IMR-90 (cell line): ENCODE measurements around the gene CBFA2T3. TPM values are rescaled to one million over a fixed set of nuclear protein-coding genes. Genes with fewer than 3 reads are reported as not detected.

Experiments used
- ATAC-seq: fragments of 200-7000 bp; cut with Tn5 transposase; 2 replicates; pipeline ENCODE4 v1.9.1; 2020; ENCODE audit warnings: low read depth, mild to moderate bottlenecking, moderate library complexity
- BruUV-seq: library from RNA; stranded (reverse); fragments of 400-500 nt; replicated peaks from 2 replicates; lab custom pipeline; 2021; lab: Mats Ljungman, UMichigan
- CTCF ChIA-PET: fragments of 300-600 bp; formaldehyde crosslinking; extraction: SDS; loops from one replicate; lab custom pipeline; 2021; ENCODE audit warnings: antibody characterized with exemption; lab: Yijun Ruan, JAX
- POLR2A ChIA-PET: fragments of 300-600 bp; sonication (Branson Sonifier 250); formaldehyde crosslinking; loops from one replicate; lab custom pipeline; 2022; ENCODE audit warnings: antibody characterized with exemption; ENCODE audit not compliant: unreplicated experiment; lab: Charles Lee
- DNase-seq: peaks from one replicate; pipeline ENCODE4 v3.0.0; 2013
- H2AFZ ChIP-seq: replicated peaks from 2 replicates; pipeline ENCODE3; 2013; ENCODE audit warnings: low read length, mild to moderate bottlenecking; ENCODE audit not compliant: poor library complexity
- H2AK5ac ChIP-seq: 2 replicates; pipeline ENCODE4 v1.6.1; 2013; ENCODE audit warnings: low read depth, low read length, inconsistent platforms
- H2AK9ac ChIP-seq: replicated peaks from 2 replicates; pipeline ENCODE3; 2013; ENCODE audit warnings: mild to moderate bottlenecking, low read depth, low read length, moderate library complexity; ENCODE audit not compliant: poor library complexity
- H2BK120ac ChIP-seq: 2 replicates; pipeline ENCODE4 v1.6.1; 2013; ENCODE audit warnings: low read depth, low read length, inconsistent platforms
- H2BK15ac ChIP-seq: 3 replicates; pipeline ENCODE4 v1.6.1; 2013; ENCODE audit warnings: low read depth, low read length, inconsistent platforms
- H2BK20ac ChIP-seq: 2 replicates; pipeline ENCODE4 v1.6.1; 2013; ENCODE audit warnings: low read depth, mild to moderate bottlenecking, inconsistent platforms, low read length, moderate library complexity
- H2BK5ac ChIP-seq: 2 replicates; pipeline ENCODE4 v1.6.1; 2013; ENCODE audit warnings: mild to moderate bottlenecking, low read depth, low read length, inconsistent platforms; ENCODE audit not compliant: poor library complexity, severe bottlenecking
- H3K14ac ChIP-seq: replicated peaks from 2 replicates; pipeline ENCODE4 v1.6.1; 2013; ENCODE audit warnings: low read depth, low read length, inconsistent platforms
- H3K18ac ChIP-seq: 2 replicates; pipeline ENCODE4 v1.6.1; 2013; ENCODE audit warnings: low read depth, low read length, control low read depth
- H3K23ac ChIP-seq: 2 replicates; pipeline ENCODE4 v1.6.1; 2013; ENCODE audit warnings: low read depth, low read length, inconsistent platforms
- H3K27ac ChIP-seq: 2 replicates; pipeline ENCODE4 v1.5.1; 2013; ENCODE audit warnings: mild to moderate bottlenecking, control low read depth, low read length; ENCODE audit not compliant: insufficient read depth
- H3K27me3 ChIP-seq: 2 replicates; pipeline ENCODE4 v1.6.1; 2013; ENCODE audit warnings: low read length; ENCODE audit not compliant: control insufficient read depth, insufficient read depth
- H3K36me3 ChIP-seq: 2 replicates; pipeline ENCODE4 v1.6.1; 2013; ENCODE audit warnings: low read length, mixed read lengths; ENCODE audit not compliant: control insufficient read depth, insufficient read depth
- H3K4ac ChIP-seq: 2 replicates; pipeline ENCODE4 v1.6.1; 2013; ENCODE audit warnings: low read depth, low read length, inconsistent platforms
- H3K4me1 ChIP-seq: 2 replicates; pipeline ENCODE4 v1.6.1; 2013; ENCODE audit warnings: low read length, mixed read lengths; ENCODE audit not compliant: control insufficient read depth, insufficient read depth
- H3K4me2 ChIP-seq: 2 replicates; pipeline ENCODE4 v1.6.1; 2013; ENCODE audit warnings: low read depth, mild to moderate bottlenecking, control low read depth, low read length, moderate library complexity
- H3K4me3 ChIP-seq: 2 replicates; pipeline ENCODE4 v1.5.1; 2013; ENCODE audit warnings: low read depth, mild to moderate bottlenecking, control low read depth, low read length, moderate library complexity; ENCODE audit not compliant: insufficient read depth
- H3K56ac ChIP-seq: 2 replicates; pipeline ENCODE4 v1.6.1; 2013; ENCODE audit warnings: low read length, inconsistent platforms; ENCODE audit not compliant: insufficient read depth; ENCODE audit errors: extremely low read depth
- H3K79me1 ChIP-seq, 2 experiments: 2 replicates each; pipeline ENCODE4 v1.6.1; 2013; ENCODE audit warnings: low read length in 2 of 2, inconsistent platforms in 1 of 2, low read depth in 1 of 2
- H3K9ac ChIP-seq: 2 replicates; pipeline ENCODE4 v1.6.1; 2013; ENCODE audit warnings: low read depth, low read length, control low read depth
- H3K9me1 ChIP-seq: 2 replicates; pipeline ENCODE4 v1.6.1; 2013; ENCODE audit warnings: low read length, inconsistent platforms; ENCODE audit not compliant: insufficient read depth
- H3K9me3 ChIP-seq: 2 replicates; pipeline ENCODE4 v1.6.1; 2013; ENCODE audit warnings: low read length; ENCODE audit not compliant: control insufficient read depth, insufficient read depth
- H4K20me1 ChIP-seq: 2 replicates; pipeline ENCODE4 v1.6.1; 2013; ENCODE audit warnings: low read length, inconsistent platforms; ENCODE audit not compliant: insufficient read depth
- H4K5ac ChIP-seq: 2 replicates; pipeline ENCODE4 v1.6.1; 2013; ENCODE audit warnings: mild to moderate bottlenecking, low read depth, low read length, control low read depth
- H4K8ac ChIP-seq, 2 experiments: 2 replicates each; pipeline ENCODE4 v1.6.1; 2013; ENCODE audit warnings: low read depth in 2 of 2, low read length in 2 of 2, control low read depth in 1 of 2, inconsistent platforms in 1 of 2
- H4K91ac ChIP-seq: 2 replicates; pipeline ENCODE4 v1.6.1; 2013; ENCODE audit warnings: low read depth, low read length, inconsistent platforms; ENCODE audit not compliant: insufficient read depth
- BHLHE40 ChIP-seq: fragments of 150-350 bp; IDR thresholded peaks from 2 replicates; pipeline ENCODE4 v1.6.1; 2016; ENCODE audit warnings: mild to moderate bottlenecking, low read depth, low read length
- CEBPB ChIP-seq: IDR thresholded peaks from 2 replicates; pipeline ENCODE4 v1.6.1; 2012; ENCODE audit warnings: low read depth, low read length, improper control_type of control experiment
- CHD1 ChIP-seq: IDR thresholded peaks from 2 replicates; pipeline ENCODE4 v1.6.1; 2012; ENCODE audit warnings: low read depth, low read length, improper control_type of control experiment
- CTCF ChIP-seq: conservative IDR thresholded peaks from 2 replicates; pipeline ENCODE4 v1.5.1; 2012; ENCODE audit warnings: mild to moderate bottlenecking, low read depth, low read length, improper control_type of control experiment
- ELK1 ChIP-seq: fragments of 150-350 bp; IDR thresholded peaks from 2 replicates; pipeline ENCODE4 v1.6.1; 2016; ENCODE audit warnings: low read depth, mild to moderate bottlenecking, low read length, moderate library complexity, borderline replicate concordance
- FOS ChIP-seq: fragments of 150-350 bp; IDR thresholded peaks from 2 replicates; pipeline ENCODE4 v1.6.1; 2016; ENCODE audit warnings: low read depth, low read length
- MAFK ChIP-seq: IDR thresholded peaks from 2 replicates; pipeline ENCODE4 v1.6.1; 2012; ENCODE audit warnings: low read depth, low read length, improper control_type of control experiment
- MAZ ChIP-seq: IDR thresholded peaks from 2 replicates; pipeline ENCODE4 v1.6.1; 2012; ENCODE audit warnings: low read depth, mild to moderate bottlenecking, low read length, improper control_type of control experiment, moderate library complexity, borderline replicate concordance
- MXI1 ChIP-seq: IDR thresholded peaks from 2 replicates; pipeline ENCODE4 v1.6.1; 2012; ENCODE audit warnings: low read depth, mild to moderate bottlenecking, low read length, moderate library complexity, borderline replicate concordance
- NFE2L2 ChIP-seq: fragments of 150-350 bp; IDR thresholded peaks from 2 replicates; pipeline ENCODE4 v1.6.1; 2016; ENCODE audit warnings: low read depth, mild to moderate bottlenecking, low read length
- POLR2A ChIP-seq: IDR thresholded peaks from 2 replicates; pipeline ENCODE4 v1.6.1; 2012; ENCODE audit warnings: mild to moderate bottlenecking, low read depth, low read length
- RAD21 ChIP-seq: IDR thresholded peaks from 2 replicates; pipeline ENCODE4 v1.6.1; 2012; ENCODE audit warnings: low read length, improper control_type of control experiment
- RCOR1 ChIP-seq: IDR thresholded peaks from 2 replicates; pipeline ENCODE4 v1.6.1; 2012; ENCODE audit warnings: mild to moderate bottlenecking, low read length, improper control_type of control experiment; ENCODE audit not compliant: insufficient replicate concordance
- RFX5 ChIP-seq: IDR thresholded peaks from 2 replicates; pipeline ENCODE4 v1.8.0; 2012; ENCODE audit warnings: low read depth, mild to moderate bottlenecking, low read length, moderate library complexity
- SMC3 ChIP-seq: fragments of 150-350 bp; IDR thresholded peaks from 2 replicates; pipeline ENCODE4 v1.6.1; 2016; ENCODE audit warnings: low read depth, mild to moderate bottlenecking, antibody characterized with exemption, low read length, moderate library complexity
- USF2 ChIP-seq: fragments of 150-350 bp; IDR thresholded peaks from 2 replicates; pipeline ENCODE4 v1.6.1; 2017; ENCODE audit warnings: mild to moderate bottlenecking, antibody characterized with exemption, low read length, low read depth
- WGBS, 2 experiments: methylation state at CpG; one replicate each; pipeline versions ENCODE4 v1.1.5 to v1.1.7; 2013; ENCODE audit warnings: missing lambda C conversion rate in 2 of 2; ENCODE audit not compliant: insufficient read length in 1 of 2; ENCODE audit errors: extremely low coverage in 2 of 2; 5-methylcytosine and 5-hydroxymethylcytosine counted together
- dilution Hi-C: fragments of 300-500 bp; cut with HindIII; formaldehyde crosslinking; loops from one replicate; pipeline ENCODE4 v1.14.3; 2018; ENCODE audit warnings: low sequenced_read_pairs; ENCODE audit not compliant: unreplicated experiment
- in situ Hi-C: fragments of 300-500 bp; cut with MboI; formaldehyde crosslinking; loops from 3 replicates; pipeline ENCODE4 v1.14.3; 2019; ENCODE audit warnings: low sequenced_read_pairs, inconsistent platforms, mixed read lengths
- intact Hi-C: fragments of 100-400 bp; cut with micrococcal nuclease; formaldehyde crosslinking; loops from 2 replicates; pipeline ENCODE4 v1.10.0; 2022
- polyA plus RNA-seq, 3 experiments: library from polyadenylated mRNA; depleted of rRNA; stranded (reverse); fragments of >200 nt; gene quantifications; 2 replicates each; pipeline ENCODE4 v1.2.3, GENCODE V29; 2012; ENCODE audit warnings: low replicate concordance in 1 of 3
- total RNA-seq: library from RNA; depleted of rRNA; stranded (reverse); fragments of >200 nt; gene quantifications from 2 replicates; pipeline ENCODE4 v1.2.3, GENCODE V29; 2012

The CBFA2T3 gene
- total and polyA plus RNA-seq, 2 of the 4 experiments (the other 2 are of a cell fraction) = not detected

- Histone ChIP-seq H3K4me1 (peaks cover 4% of the 10 kb centered on the region; the same call in 1 of the 2 replicates), H4K5ac (no peak overlapping the region; the same call in 1 of the 2 replicates), H3K4ac (no peak overlapping the region), H3K23ac (no peak overlapping the region), H3K9me1 (no peaks in the 10 kb centered on the region), H3K4me2 (no peak overlapping the region), H4K91ac (no peak overlapping the region), H3K79me1 (no peaks in the 10 kb centered on the region), H2AFZ (no peak overlapping the region), H3K14ac (no peak overlapping the region), H3K18ac (no peak overlapping the region; the same call in 1 of the 2 replicates), H4K8ac (no peak overlapping the region), H2AK9ac (no peak overlapping the region), H3K4me3 (no peak overlapping the region), H4K20me1 (peaks cover 4% of the 10 kb centered on the region; the same call in 1 of the 2 replicates), H3K36me3 (peaks cover 23% of the 10 kb centered on the region), H2BK120ac (no peak overlapping the region), H2BK5ac (no peak overlapping the region), H2BK20ac (no peak overlapping the region), H3K27ac (peak overlapping the region; percentile 45; the same call in 1 of the 2 replicates), H2AK5ac (no peak overlapping the region), H3K56ac (no peak overlapping the region), H3K27me3 (no peaks in the 10 kb centered on the region), H3K9me3 (no peaks in the 10 kb centered on the region), H2BK15ac (no peak overlapping the region), H3K9ac (no peak overlapping the region)
- ChIA-PET POLR2A (no interaction called here), CTCF (no interaction called here)
- BruUV-seq = no TSS peak
- ATAC-seq = no peak
- TF ChIP-seq ELK1 = no peak
- TF ChIP-seq FOS = no peak
- no peak for TF ChIP-seq RFX5
- no peak for TF ChIP-seq RAD21
- TF ChIP-seq POLR2A = no peak
- TF ChIP-seq CTCF = no peak
- no peak for TF ChIP-seq MXI1
- no peak for TF ChIP-seq USF2
- TF ChIP-seq SMC3 = no peak
- TF ChIP-seq CHD1 = no peak
- no peak for TF ChIP-seq MAFK
- no peak for TF ChIP-seq NFE2L2
- TF ChIP-seq MAZ = no peak
- no peak for TF ChIP-seq CEBPB
- TF ChIP-seq RCOR1 = no peak
- TF ChIP-seq BHLHE40 = no peak
- DNase-seq = no peak
- intact Hi-C loops = no loop called here
- dilution Hi-C loops = no loop called here
- WGBS, 2 experiments = 82% methylated on average over 7 of the region's 14 CpGs; no CpG with 5 or more reads in 1 of the 2 experiments
- in situ Hi-C loops = no loop called here
Observed at GRCh38 chr16:88830783-88831182, 146.2 kb downstream of the CBFA2T3 start.
